Activated T-cell treated with anti-CD3 and anti-CD28 coated beads for 24 hours (primary cell): ENCODE measurements around the gene TRAP1.
"Not testable (repeated sequence)": the region's sequence is repeated elsewhere in the genome, so short reads cannot be mapped to it uniquely, and the experiment has no call there.

Experiments
- DNase-seq: peaks from one replicate; pipeline ENCODE4 v3.0.0-alpha.2; 2020; ENCODE audit warnings: low read depth

Gene TRAP1

GRCh38 chr16:3673201-3673600, 44.1 kb downstream of the TRAP1 start:
- no peak for DNase-seq

- DNase-seq, result no peak
Measured at GRCh38 chr16:3672571-3673041, 44.7 kb downstream of the TRAP1 start.

- DNase-seq, result no peak
Measured at GRCh38 chr16:3671424-3671823, 45.9 kb downstream of the TRAP1 start.

GRCh38 chr16:3670711-3671110, 46.6 kb downstream of the TRAP1 start:
- no peak for DNase-seq

- DNase-seq, result no peak
Measured at GRCh38 chr16:3669082-3669481, 48.2 kb downstream of the TRAP1 start.

GRCh38 chr16:3668626-3669025, 48.7 kb downstream of the TRAP1 start:
- DNase-seq, result no peak

GRCh38 chr16:3665508-3665907, 51.8 kb downstream of the TRAP1 start:
- DNase-seq, result no peak

- DNase-seq, result no peak
Measured at GRCh38 chr16:3664187-3664896, 53.0 kb downstream of the TRAP1 start.

- no peak for DNase-seq
Measured at GRCh38 chr16:3662601-3663000, 54.7 kb downstream of the TRAP1 start.

- no peak for DNase-seq
Measured at GRCh38 chr16:3661922-3662321, 55.4 kb downstream of the TRAP1 start.

- no peak for DNase-seq
Measured at GRCh38 chr16:3661311-3661710, 56.0 kb downstream of the TRAP1 start.

GRCh38 chr16:3659251-3659650, 58.1 kb downstream of the TRAP1 start:
- no peak for DNase-seq

- peak; percentile 17 for DNase-seq
Measured at GRCh38 chr16:3656491-3657468, 60.5 kb downstream of the TRAP1 start.

GRCh38 chr16:3656160-3656490, 61.2 kb downstream of the TRAP1 start:
- not testable (repeated sequence) for DNase-seq

- DNase-seq, result no peak
Measured at GRCh38 chr16:3655396-3656159, 61.7 kb downstream of the TRAP1 start.

- no peak for DNase-seq
Measured at GRCh38 chr16:3655030-3655395, 62.3 kb downstream of the TRAP1 start.

- DNase-seq, result peak; percentile 51
Measured at GRCh38 chr16:3654249-3654991, 62.9 kb downstream of the TRAP1 start, which contains the start of gene DNASE1. DNASE1 (plus strand) TSS chr16:3654691; CDS start chr16:3655374, 683 bp downstream.

- DNase-seq, result no peak
Measured at GRCh38 chr16:3652373-3653195, 64.7 kb downstream of the TRAP1 start.

GRCh38 chr16:3651461-3652372, 65.6 kb downstream of the TRAP1 start:
- no peak for DNase-seq
